Fibroblast of the conjunctiva (primary cell): Measurements from ENCODE around the gene AUTS2.

ENCODE experiments used
- DNase-seq: peaks from one replicate; pipeline ENCODE4 v3.0.0-alpha.2; 2010; ENCODE audit warnings: low read depth

Gene AUTS2

DNA sequence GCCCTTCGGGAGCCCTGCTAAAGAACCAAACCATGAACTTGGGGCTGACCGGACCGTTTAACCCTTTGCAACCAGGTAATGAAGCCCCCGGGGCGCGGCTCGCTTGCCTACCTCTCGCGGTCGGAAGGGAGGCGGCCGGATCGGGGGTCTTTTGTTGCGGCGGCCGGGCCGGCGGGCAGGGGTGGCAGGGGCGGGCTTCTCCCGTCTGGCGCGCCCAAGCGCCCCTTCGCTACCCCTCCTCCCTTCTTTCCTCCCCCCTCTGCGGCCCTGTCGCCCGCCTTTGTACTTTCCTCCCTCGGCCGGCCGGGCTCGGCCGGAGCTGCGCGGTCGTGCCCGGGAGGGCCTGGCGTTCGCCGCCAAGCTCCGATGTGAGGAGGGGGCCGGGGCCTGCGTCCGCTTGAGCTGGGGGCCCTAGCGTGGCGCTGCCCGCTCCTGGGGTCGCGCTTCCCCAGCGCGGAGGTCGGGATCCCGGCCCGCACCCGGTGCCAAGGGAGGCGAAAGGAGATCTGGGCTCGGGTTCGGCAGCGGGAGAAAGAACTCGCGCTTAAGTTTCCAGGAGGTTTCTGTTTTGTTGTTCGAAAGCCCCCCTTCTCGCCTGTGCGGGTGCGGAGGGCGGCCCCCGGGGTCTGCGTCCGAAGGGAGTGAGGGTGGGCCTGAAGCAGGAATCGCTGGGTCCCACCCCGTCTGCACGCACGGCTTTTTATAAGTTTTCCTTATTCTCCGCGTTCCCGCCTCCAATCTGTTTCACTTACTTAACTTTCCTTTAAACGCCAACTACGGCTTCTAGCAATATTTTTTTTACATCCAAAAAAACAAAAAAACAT, 1096.9 kb downstream of the AUTS2 start:
- DNase-seq, result no peak

DNA sequence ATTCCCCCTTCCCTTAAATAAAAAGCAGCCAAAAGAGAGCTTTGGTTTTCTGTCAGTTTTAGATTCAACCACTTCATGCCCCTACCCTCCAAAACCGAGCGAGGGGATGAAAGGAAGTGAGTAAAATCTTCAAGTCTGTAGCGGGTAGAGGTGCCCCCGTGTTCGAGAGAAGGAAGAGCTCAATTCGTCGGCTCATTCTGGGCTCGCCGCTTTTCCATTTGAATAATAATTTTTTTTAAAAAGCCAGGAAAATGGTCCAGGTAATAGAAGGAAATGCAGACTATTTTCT, 1097.5 kb downstream of the AUTS2 start:
- no peak for DNase-seq

- DNase-seq, result no peak
Measured at GRCh38 chr7:70696201-70696754, 1098.0 kb downstream of the AUTS2 start.

DNA sequence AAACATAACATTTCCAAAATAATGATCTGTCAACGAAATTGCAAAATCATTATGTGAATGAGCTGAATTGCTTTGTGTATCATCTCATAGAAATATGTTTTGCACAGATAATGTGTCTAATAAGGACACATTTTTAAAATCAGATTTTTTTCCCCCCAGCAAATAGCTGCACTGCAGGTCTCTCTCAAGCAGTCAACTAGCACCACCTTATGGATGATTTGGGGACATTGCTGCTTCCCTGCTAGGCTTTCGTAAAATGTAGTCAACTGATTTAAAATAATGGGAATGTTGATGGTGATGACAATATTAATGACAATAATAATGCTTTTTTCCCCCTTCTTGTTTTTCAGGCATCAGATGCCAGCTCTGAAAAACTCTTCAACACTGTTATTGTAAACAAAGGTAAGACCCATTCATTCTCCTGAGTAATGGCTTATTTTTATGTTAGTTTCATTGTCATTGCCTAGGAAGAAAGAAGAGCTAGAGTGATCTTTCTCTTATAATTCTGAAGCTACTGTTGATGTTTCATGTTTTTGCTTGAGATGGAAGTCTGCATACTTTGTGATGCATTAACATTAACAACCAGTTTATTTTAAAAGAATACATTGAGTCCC, 1100.1 kb downstream of the AUTS2 start:
- DNase-seq, result peak; percentile 63

DNA sequence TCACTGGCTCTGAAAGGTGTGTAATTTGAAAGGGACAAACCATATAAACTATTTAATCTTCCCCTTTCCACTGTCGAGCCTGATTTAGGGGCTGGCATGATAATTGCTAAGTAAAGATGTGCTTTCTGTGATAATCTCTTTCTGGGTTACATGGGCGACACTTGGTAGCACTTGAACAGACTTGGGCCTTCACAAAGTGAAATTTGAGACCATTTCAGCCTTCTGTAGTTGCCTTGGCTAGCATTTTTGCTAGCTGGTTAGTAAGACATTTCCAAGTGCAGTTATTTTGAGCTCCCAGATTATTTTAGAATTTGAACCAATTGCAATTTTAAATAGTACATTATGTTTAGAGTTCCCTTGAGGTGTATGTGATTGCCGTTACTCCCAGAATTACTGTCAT, 1101.0 kb downstream of the AUTS2 start:
- DNase-seq, result no peak

GRCh38 chr7:70700055-70700940, 1102.0 kb downstream of the AUTS2 start:
- DNase-seq, result no peak

GRCh38 chr7:70700941-70701425, 1102.7 kb downstream of the AUTS2 start:
- DNase-seq, result no peak

GRCh38 chr7:70701477-70701876, 1103.2 kb downstream of the AUTS2 start:
- no peak for DNase-seq

DNA sequence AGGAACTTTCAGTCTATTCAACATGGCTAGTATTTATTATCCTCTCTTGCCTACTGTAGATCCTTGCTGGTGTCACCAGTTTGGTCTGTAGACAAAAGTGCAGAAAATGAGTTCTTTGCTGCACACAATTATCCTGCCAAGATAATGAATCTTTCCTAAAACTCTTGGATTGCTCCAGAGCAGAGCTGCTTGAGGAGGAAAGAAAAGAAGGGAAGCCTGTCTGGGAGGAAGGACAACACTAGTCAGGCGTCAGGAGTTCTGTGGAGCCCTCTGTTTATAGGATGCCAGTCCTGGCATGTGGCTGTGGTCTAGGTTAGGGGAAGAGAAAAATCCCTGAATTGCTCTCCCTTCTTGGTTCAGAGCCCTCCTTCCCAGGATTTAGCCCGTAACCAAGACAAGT, 1103.7 kb downstream of the AUTS2 start:
- DNase-seq, result no peak

DNA sequence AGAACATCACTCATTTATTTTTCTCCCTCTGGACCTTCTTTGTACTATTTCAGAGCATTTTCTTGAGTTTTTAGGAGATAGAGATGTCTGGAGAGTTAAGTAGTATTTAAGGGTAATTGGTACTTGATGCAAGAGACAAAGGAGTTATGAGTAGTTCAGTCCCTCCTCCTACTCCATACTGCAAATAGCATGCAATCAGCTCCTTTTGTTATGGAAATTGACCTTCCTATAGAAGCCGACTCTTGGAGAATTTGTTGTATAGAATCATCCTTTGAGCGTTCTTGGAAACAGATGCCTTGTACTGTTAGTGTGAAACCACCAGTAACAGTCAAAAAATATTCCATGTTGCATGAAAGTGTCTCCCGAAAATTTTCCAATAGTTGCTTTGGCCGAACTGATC, 1105.5 kb downstream of the AUTS2 start:
- no peak for DNase-seq

DNA sequence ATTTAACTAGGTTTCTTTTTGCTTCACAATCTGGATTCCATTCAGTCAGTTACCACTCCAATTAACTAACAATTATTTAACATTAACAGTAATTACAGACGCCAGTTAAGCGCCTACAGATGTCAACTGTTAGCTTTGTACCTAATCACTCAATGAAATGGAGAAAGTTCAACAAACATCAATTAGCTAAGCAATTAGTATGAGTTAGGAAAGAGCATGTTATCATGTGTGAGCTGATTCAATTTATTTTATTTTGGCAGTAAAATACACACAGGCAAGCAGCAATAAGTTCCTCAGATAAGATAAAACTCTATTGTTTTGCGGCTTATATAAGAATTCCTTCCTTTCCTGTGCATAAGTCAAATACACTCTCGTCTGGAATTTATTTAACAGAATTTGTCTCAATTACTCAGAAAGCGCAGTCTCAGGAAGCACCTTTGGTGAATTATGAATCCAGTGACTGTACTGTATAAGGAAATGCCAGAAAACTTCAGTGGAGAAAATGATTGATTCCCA, 1106.6 kb downstream of the AUTS2 start:
- DNase-seq, result no peak

DNA sequence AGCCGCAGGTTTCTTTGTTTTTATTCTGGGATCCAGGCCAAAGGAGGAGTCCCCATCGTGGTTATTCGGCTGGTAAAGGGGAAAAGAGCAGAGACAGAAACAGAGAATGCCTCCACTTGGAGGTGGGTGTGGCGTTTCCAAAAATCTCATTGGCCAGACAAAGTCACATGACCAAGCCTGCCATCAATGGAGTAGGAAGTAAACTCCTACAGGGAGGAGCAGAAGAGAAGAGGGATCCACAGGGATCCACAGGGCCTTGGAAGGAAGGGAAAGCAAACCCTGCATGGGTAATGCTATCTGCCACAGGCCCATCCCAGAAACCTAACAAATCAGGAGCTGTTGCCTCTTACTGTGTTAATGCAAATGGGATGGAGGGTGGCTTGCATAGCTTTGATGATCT, 1107.9 kb downstream of the AUTS2 start:
- DNase-seq, result no peak

GRCh38 chr7:70706698-70707097, 1108.4 kb downstream of the AUTS2 start:
- DNase-seq, result no peak

DNA sequence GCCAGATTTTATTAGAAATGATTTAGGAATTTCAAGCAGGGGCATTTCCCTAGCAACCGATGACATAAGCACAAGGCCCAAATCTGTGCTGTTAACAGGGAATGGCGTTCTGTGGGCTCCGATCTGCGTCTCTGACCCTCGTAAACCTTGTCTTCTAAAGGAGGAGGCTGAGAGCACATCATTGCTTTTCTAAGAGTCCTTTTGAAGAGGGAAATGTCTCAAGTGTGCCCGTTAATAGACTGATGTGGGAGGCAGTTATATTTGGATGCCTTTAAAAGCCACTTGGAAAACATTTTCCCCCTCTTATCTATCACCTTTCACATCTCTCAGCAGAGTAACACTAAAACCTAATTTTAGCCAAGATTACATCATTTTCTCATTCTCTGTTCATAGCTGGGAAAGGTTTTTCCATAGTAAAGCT, 1109.6 kb downstream of the AUTS2 start:
- no peak for DNase-seq

- DNase-seq, result no peak
Measured at GRCh38 chr7:70710011-70710480, 1111.8 kb downstream of the AUTS2 start.

DNA sequence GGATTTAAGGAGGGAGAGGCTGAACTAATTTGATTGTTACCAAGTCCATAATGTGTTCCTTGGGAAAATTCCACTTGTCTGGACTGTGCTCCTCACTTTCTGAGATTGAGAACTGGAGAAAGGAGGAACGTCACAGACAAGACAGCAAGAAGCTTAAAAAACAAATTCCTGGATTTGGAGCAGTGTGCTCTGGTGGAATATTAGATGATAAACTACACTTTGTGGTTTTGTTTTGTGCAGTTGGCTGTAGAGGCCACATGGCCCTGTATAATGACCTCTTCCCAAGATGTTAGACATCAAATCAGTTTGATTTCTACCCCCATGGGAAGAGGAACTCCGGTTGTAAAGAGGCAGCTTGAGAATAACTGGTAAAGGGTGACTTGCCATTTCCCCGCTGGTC, 1112.4 kb downstream of the AUTS2 start:
- no peak for DNase-seq

DNA sequence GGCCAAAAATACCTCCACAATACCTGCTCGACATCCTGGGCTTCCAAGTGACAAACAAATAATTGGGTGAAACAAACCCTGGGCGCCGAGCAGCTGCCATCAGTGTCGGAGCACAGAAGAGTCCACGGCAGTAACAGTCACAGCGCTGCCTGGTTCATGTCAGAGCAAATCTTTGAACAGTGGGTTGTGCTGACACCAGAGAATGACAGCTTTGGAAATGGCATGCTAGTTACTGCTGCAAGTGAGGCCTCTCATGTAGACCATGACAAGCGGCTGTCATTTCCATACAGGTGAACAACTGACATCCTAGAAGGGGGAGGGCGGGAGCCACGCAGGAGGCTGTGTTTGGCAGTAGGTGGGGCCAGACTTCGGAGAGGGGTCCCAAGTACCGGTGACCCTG, 1113.2 kb downstream of the AUTS2 start:
- no peak for DNase-seq

DNA sequence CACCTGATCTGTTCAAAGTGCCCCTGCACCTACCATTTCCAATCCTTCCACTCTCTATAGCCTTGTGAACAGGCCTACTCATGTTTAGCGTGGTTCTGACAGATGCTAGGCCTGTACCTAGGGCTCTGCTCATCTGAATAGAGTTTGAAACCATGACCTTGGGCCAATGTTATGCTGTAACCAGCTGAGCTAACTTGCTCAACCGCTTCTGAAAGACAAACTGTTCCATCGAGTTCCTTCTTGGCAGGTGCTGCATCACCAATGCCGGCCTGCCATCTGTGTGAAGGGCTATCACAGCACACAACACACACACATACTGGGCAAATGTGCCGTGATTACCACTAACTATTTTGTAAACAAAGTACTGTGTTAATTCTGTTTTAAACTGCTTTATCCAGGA, 1114.7 kb downstream of the AUTS2 start:
- DNase-seq, result no peak

DNA sequence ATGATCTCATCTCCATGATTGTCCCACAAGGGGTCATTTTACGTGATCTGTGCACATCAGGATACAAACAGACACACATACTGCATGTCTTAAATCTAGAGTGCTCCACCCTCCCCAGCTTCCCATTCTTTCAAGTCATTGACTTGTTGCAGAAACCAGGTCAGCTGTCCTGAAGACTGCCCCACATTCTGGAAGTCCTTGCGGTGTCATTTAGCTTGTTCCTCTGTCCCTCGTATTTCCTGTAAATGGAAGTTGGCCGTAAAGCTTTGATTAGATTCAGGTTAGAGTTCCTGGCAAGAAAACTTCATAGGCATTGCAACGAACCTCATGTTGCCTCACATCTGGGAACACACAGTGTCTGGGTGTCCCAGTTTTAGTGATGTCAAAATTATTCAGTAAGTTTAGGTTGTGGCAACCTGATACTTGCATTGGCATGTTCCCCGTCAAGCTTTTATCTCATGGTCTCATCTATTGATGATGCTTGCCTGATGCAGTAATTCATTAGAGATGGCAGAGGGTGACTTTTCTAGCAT, 1116.3 kb downstream of the AUTS2 start:
- no peak for DNase-seq

GRCh38 chr7:70717553-70718329, 1119.5 kb downstream of the AUTS2 start:
- no peak for DNase-seq

DNA sequence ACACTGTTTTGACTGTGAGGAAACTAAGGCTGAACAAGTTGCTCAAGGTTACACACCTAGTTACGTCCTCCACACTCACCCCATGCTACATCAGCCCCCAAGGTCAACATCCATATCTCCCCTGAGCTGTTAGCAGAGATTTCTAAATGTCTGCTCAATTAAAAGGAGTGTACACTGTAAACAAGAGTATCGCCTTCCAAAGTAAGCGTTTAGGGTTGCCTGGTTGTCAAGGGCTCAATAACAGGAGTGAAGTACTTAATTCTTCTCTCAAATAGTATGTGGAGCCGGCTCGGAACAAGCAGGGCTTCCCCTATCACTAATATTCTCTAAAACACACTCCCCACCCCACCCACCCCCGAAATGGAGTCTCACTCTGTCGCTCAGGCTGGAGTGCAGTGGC, 1120.8 kb downstream of the AUTS2 start:
- no peak for DNase-seq
